ENCODE results near the gene BCAR3. TPM values are rescaled to one million over a fixed set of nuclear protein-coding genes. Genes with fewer than 3 reads are reported as not detected.

The BCAR3 gene
- total RNA-seq, 2 experiments from 2014 or later: 0.42 to 0.67 TPM

GRCh38 chr1:93525431-93525830 lies 156.2 kb downstream of the BCAR3 start:
- no peaks in the 10 kb centered on the region for H3K36me3 Mint-ChIP-seq (ENCODE audit: low read depth)
- no peaks in the 10 kb centered on the region for H3K4me1 Mint-ChIP-seq
- H3K9me3 Mint-ChIP-seq: no peaks in the 10 kb centered on the region
- ChIA-PET POLR2A (no interaction called here), CTCF (no interaction called here)
- no peak overlapping the region for H3K27ac Mint-ChIP-seq
- H3K27me3 Mint-ChIP-seq: no peaks in the 10 kb centered on the region
- H3K4me3 Mint-ChIP-seq: no peak overlapping the region
- DNase-seq: no peak

DNA sequence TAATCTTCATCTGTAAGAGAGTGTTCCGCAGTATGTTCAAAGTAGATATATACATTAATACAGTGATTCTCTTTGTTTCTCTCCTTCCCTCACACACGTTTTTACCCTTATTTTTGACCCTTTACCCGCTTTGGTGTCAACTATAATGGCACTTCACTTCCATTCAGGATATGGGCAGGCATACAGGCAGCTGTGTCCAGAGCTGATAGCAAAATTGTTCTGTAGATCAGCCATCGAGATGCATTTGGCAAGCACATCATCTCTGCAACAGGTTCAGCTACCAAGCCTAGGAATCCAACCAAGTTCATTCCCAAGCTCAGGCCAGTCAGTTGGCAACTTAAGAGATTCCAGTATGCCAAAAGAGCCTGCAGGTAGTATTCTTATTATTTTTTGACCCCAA lies 158.9 kb downstream of the BCAR3 start:
- Mint-ChIP-seq H3K4me3 (no peak overlapping the region), H3K27ac (no peak overlapping the region), H3K9me3 (no peaks in the 10 kb centered on the region), H3K27me3 (peaks cover 2% of the 10 kb centered on the region), H3K36me3 (ENCODE audit: low read depth) (no peaks in the 10 kb centered on the region), H3K4me1 (no peaks in the 10 kb centered on the region)
- ChIA-PET POLR2A (no interaction called here), CTCF (interaction anchor here (0.6 kb wide), 1 partner anchor 186 kb away, joined by 3 read pairs; no protein-coding TSS in a partner anchor)
- no peak for DNase-seq

GRCh38 chr1:93521618-93522017 lies 160.0 kb downstream of the BCAR3 start:
- CTCF ChIA-PET: no interaction called here
- no peaks in the 10 kb centered on the region for H3K4me1 Mint-ChIP-seq
- no peak overlapping the region for H3K4me3 Mint-ChIP-seq
- H3K27me3 Mint-ChIP-seq: peaks cover 4% of the 10 kb centered on the region
- no peak overlapping the region for H3K27ac Mint-ChIP-seq
- no peaks in the 10 kb centered on the region for H3K9me3 Mint-ChIP-seq
- H3K36me3 Mint-ChIP-seq (ENCODE audit: low read depth): no peaks in the 10 kb centered on the region
- POLR2A ChIA-PET: no interaction called here
- DNase-seq: no peak

GRCh38 chr1:93519199-93519829 lies 162.3 kb downstream of the BCAR3 start:
- Mint-ChIP-seq H3K4me1 (no peaks in the 10 kb centered on the region), H3K36me3 (ENCODE audit: low read depth) (no peaks in the 10 kb centered on the region), H3K4me3 (no peak overlapping the region), H3K27me3 (peaks cover 4% of the 10 kb centered on the region), H3K27ac (no peak overlapping the region), H3K9me3 (no peaks in the 10 kb centered on the region)
- no peak for DNase-seq
- ChIA-PET CTCF (no interaction called here), POLR2A (interaction anchor here (0.5 kb wide), 1 partner anchor 293 kb away, joined by 3 read pairs; no protein-coding TSS in a partner anchor)

- Mint-ChIP-seq H3K27me3 (peaks cover 4% of the 10 kb centered on the region), H3K36me3 (ENCODE audit: low read depth) (no peaks in the 10 kb centered on the region), H3K27ac (no peak overlapping the region)
These were observed 163.1 kb downstream of the BCAR3 start for GRCh38 chr1:93518516-93518915.

DNA sequence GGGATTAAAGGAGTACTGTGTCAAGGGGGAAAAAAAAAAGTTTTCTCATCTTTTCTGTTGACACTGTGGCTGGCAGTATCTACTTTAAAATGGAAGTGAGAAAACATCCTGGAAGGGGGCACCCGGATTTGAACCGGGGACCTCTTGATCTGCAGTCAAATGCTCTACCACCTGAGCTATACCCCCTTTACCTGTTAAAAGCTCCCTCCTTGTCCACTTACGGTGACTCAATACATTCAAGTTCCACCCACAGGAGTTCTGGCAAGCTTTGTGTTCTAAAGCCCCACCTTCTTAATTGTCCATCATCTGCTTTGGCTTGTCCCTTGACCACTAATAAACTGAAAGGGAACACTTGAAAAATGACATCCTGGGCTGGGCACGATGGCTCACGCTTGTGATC lies 165.5 kb downstream of the BCAR3 start:
- Mint-ChIP-seq H3K27ac (no peak overlapping the region), H3K4me3 (no peak overlapping the region), H3K9me3 (no peaks in the 10 kb centered on the region), H3K36me3 (ENCODE audit: low read depth) (no peaks in the 10 kb centered on the region), H3K27me3 (peaks cover 4% of the 10 kb centered on the region), H3K4me1 (no peaks in the 10 kb centered on the region)
- POLR2A ChIA-PET: no interaction called here
- DNase-seq: no peak
- CTCF ChIA-PET: no interaction called here

More at GRCh38 chr1:93518516-93518915, 163.1 kb downstream of the BCAR3 start:
- no peak for DNase-seq
- H3K9me3 Mint-ChIP-seq: no peaks in the 10 kb centered on the region
- H3K4me3 Mint-ChIP-seq: no peak overlapping the region
- ChIA-PET CTCF (no interaction called here), POLR2A (interaction anchor here (0.5 kb wide), 1 partner anchor 293 kb away, joined by 3 read pairs; no protein-coding TSS in a partner anchor)
- no peaks in the 10 kb centered on the region for H3K4me1 Mint-ChIP-seq

Other genes with a start within 250 kb of the BCAR3 start
- under 1 TPM; 0.40 to 0.58 TPM for gene FNBP1L, start 233.7 kb downstream of the BCAR3 start, total RNA-seq
- 10 to 100 TPM; 56.4 to 57.4 TPM for gene DNTTIP2, start 197.4 kb upstream of the BCAR3 start, total RNA-seq
- 10 to 100 TPM; 17.3 to 17.8 TPM for gene GCLM, start 227.6 kb upstream of the BCAR3 start, total RNA-seq

Measured in activated CD4-positive, alpha-beta T cell treated with anti-CD3 and anti-CD28 coated beads, Interleukin-2, amount 10 ng/mL, durations not matched to agents 7 days and 5 days (primary cell).